CD4-positive, alpha-beta T cell treated with Interleukin-21 for 1 hour (primary cell): ENCODE data around the gene NXN.
"Not testable (repeated sequence)": the region's sequence is repeated elsewhere in the genome, so short reads cannot be mapped to it uniquely, and the experiment has no call there.

Experiments
- DNase-seq: peaks from one replicate; pipeline ENCODE4 v3.0.0-alpha.2; 2020

NXN gene

DNA sequence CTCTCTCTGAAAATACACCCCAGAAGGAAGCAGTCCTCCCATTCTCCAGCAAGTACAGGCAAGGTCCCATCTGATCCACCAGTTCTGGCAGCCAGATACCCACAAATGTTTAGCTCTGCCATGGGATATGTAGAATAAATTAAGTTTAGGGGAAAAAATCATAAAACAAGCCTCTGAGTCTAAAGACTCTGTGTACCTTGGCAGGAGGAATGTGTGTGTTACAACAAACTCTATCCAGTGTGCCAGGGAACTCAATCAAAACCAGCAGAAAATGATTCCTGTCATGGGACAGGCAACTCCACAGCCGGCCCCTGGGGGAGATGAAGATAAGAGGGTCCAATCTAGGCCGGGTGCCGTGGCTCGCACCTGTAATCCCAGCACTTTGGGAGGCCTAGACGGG, 124.0 kb downstream of the NXN start:
- no peak for DNase-seq

DNA sequence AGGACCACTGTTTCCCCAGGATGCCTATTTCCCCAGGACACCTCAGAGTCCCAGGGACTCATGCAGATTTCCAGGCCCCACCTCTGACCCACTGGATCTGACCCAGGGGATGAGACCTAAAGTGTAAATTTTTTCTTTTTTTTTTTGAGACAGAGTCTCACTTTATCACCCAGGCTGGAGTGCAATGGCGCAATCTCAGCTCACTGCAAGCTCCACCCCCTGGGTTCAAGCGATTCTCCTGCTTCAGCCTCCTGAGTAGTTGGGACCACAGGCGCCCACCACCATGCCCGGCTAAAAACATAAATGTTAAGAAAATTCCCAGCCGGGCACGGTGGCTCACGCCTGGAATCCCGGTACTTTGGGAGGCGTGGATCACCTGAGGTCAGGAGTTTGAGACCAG, 126.7 kb downstream of the NXN start:
- DNase-seq = not testable (repeated sequence)

DNA sequence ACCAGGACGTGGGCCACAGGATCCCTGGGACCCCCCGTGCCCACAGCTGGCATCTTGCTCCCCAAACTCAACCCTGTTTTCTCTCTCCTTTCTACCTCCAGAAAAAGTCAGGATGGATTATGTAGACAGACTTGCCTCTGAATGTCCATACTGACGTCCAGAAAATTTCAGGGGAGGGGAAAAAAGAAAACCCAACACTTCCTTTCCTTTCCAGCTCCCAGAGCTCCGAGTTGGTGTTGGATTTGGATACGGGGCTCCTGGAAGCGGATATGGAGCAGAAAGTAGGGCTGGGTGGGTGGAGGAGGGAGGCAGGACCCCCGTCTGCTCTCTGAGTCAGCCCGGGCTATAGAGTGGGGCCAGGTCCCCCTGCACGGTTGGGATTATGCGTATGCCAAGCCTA, 127.2 kb downstream of the NXN start:
- no peak for DNase-seq

DNA sequence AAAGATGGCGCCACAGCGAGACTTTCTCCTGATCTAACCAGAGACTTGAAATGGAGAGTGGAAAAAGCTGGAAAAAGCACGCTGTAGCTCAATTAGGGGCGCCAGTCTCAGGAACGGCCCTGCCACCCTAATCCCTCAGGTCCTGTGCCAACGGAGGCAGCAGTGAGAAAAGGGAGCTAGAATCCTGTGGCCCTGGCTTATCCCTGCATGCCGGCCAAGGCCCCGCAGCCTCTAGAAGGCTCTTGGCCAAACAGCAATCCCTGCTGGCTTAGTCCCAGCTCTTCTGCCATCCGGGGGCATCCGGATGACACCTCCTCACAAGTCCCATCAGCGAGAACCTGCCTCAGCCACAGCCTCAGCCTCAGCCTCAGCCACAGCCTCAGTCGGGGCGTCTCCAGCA, 127.7 kb downstream of the NXN start:
- no peak for DNase-seq

DNA sequence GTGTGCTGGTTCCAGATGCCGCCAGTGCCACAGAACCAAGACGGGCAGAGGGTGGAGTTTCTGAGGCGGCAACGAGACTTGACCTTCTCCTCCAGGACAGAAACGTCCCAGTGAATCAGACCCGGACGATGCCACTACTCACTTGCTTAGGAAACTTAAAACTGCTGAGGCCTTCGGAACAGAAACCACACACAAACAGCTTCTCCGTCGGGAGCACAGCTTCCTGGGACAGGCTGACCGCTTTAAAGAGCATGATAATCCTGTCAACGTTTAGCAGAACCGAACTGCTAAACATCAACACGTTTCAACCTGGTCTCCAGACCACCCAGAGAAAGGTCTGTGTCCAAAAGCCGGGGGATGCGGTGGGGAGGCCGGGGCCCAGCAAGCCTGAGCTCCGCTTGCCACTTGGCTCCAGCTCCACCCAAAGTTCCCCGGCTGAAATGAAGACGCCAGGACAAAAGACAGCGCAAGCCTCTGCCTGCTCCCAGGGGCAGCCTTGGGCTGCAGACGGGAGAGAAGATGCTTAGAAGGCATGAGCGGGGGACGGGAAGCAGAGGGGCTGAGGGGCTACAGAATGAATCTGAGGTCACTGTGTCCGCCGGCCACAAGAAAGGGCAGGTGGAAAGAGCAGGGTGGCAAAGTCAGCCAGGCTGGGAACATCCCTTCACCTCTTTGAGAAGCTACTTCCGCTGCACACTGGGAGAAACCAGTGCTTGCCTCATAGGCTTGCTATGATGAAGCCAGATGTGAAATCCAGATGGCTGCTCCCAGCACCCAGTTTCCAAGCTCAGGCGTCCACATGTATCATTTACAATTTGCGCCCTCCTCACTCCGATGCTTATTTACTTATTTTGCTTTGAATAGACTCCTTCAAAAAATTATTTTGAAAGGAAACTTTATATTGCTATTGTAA, 128.5 kb downstream of the NXN start:
- no peak for DNase-seq

DNA sequence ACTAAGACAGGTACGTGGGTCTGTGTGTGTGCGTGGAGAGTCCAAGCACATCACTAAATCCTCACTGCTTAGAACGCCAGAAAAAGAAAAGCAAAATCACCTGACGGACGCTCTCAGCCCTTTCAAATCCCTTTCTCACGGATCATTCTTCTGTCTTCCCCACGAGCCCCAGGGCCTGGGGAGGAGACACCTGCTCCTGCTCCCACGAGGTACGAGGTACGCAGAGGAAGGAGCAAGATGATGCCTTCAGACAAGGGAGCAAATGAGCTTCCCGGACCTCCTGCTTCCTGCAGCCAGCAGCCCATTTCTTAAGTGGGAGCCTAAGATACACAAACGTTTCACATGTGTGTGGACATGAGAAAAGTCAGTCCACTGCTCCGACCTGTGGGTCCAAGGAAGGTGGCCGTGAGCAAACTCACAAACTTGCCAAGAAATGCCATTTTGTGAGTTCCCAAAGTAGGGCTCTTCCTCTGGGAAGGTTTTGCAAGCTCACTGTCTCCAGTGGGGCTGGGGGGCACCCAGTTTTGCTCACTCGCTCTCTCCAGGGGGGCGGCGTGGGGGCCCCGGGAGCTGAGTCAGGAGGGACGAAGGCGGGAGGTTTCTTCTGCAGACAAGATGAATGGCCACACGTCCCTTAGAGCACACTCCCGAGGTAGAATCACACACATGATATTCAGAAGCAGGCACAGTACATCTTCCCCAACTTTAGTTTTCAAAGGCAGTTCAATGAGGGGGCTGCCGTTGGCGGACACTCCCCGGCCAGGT, 129.3 kb downstream of the NXN start:
- DNase-seq = no peak

DNA sequence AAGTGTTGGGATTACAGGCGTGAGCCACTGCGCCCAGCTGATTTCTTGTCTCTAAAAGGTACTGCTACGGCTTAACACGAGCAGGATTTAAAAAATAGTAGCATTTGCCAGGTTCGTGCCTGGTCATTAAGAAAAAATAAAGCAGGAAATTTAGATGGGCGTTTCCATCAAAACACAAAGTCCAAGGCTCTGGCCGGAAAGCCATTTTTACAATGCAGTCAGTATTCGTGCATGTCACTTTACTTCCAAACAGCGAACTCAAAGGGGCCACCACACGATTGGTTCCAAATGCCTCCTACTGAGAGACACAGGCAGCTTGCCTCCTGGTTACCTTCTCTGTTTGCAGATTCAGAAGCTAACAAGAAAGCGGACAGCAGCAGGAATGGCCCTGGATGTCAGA, 131.2 kb downstream of the NXN start:
- no peak for DNase-seq

DNA sequence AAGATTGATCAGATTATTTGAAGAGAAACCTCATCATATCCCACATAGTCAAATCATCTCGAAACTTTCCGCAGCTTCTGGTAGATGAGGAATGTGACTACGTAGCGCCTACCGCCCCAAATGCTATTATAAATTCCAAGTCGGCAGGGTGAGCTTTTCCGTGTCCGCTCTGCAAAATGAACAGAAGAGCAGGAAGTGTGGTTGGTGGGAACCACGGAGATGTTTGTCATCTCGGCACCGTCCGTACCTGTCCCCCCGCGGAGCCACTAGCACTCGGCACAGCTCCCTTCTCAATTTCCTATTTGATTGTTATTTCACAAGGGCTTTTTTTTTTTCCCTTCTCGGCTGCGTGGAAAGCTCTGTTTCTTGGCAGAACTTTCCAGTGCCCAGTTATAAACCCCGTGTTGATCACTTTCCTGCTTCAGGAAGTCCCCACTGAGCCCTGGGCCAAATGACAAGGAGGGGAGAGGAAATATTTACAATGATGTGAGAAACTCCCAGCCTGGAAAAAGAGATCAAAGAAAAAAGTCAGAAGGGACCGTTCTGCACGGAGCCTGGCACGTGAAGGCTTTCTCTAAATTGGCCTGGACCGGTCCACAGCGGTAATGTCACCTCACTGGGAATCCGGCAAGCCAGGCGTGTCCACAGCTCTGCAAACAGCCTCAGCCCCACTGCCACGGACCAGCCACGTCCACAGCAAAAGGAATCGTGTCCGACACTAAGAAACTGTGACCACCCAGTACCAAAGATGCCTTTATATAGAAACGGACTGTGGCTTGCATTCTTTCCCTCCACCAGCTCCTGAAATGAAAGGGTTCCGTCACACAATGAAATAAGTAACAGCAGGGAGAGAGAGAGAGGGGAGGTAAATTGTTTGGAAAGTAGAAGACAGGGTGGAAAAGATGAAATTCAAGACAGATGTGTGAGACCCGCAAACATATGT, 132.4 kb downstream of the NXN start:
- DNase-seq = no peak

DNA sequence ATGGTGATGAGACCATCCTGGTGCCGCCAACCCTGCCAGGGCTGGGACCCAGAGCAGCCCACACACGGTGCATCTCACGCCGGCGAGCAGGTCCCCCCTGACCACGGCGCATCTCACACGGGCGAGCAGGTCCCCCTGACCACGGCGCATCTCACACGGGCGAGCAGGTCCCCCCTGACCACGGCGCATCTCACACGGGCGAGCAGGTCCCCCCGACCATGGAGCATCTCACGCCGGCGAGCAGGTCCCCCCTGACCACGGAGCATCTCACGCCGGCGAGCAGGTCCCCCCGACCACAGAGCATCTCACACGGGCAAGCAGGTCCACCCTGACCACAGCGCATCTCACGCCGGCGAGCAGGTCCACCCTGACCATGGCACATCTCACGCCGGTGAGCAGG, 138.3 kb downstream of the NXN start:
- DNase-seq = no peak

DNA sequence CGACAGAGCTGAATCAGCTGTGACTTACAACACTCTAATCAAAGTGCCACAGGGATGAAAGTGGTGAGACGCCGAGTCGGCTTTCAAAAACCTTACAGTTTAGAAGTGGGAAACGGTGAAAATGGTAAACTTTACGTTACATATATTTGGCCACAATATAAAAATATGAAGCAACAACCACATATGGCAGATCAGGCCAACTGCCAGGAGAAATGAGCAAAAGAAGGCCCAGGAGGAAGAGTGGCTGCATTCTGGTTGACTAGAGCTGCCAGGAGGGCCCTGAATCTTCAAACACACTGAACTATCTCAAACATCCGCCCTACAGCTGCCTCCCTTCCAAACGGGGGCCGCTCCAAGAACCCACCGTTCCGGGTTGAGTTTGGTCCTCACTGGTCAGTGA, 141.1 kb downstream of the NXN start:
- no peak for DNase-seq

DNA sequence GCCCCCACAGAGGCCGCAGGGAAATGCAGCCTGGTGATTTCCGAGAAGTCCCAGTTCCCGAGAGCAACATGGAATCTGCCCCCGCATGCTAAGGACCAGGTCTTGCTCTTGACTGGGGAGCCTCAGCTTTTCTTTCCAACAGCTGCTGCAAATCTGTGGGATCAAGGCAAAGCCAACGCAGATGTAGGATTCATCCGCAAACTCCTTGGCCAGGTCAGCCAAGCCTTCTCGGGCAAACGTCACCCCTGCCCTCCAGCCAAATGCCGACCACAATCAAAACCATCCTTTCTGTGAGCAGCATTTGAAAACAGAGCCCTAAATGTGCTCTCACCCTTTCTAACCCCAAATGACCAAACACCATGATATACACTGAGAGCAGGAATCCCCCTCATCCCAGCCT, 143.4 kb downstream of the NXN start:
- DNase-seq = no peak

DNA sequence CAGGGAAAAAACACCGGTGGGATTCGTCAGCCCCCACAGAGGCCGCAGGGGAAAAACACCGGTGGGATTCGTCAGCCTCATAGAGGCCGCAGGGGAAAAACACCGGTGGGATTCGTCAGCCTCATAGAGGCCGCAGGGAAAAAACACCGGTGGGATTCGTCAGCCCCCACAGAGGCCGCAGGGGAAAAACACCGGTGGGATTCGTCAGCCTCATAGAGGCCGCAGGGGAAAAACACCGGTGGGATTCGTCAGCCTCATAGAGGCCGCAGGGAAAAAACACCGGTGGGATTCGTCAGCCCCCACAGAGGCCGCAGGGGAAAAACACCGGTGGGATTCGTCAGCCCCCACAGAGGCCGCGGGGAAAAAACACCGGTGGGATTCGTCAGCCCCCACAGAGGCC, 143.9 kb downstream of the NXN start:
- not testable (repeated sequence) for DNase-seq

DNA sequence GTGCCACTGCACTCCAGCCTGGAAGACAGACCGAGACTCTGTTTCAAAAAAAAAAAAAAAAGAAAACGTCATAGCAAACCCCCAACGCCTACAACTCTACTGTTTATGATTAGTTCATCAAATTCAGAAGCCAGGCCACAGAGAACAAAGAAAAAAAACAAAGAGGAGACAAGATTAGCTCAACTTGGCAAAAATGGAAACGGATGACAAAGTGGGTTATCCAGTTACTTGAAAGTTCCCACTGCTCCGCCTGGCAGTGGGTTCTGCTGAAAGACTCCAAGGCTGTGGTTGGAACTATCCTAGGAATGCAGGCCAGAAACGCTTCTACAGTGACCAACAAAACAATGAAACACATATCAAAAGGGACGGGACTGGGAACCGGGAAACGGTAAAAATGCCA, 144.3 kb downstream of the NXN start:
- no peak for DNase-seq

DNA sequence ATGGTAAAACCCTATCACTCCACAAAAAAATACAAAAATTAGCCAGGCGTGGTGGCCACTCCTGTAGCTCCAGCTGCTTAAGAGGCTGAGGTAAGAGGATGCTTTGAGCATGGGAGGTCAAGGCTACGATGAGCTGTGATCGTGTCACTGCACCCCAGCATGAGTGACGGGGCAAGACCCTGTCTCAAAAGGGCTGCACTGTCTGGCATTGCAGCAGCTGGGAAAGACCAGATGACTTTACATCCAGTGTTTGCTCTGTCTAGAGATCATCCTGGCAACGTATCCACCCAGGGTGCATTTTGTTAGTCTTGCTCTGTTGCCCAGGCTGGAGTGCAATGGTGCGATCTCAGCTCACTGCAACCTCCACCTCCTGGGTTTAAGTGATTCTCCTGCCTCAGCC, 145.4 kb downstream of the NXN start:
- DNase-seq = no peak

DNA sequence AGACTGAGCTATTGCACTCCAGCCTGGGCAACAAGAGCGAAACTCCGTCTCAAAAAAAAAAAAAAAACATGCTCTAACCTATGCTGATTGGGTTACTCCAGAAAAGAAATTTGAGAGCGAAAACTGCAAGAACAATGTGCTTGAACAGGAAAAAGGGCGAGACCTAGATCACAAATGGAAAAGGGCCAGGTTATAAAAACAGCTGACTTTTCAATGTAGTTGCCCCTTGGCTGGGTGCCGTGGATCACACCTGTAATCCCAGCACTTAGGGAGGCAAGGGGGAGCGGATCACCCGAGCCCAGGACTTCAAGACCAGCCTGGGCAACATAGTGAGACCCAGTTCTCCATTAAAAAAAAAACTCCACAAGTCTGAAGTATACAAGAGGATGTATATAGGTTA, 148.6 kb downstream of the NXN start:
- no peak for DNase-seq

DNA sequence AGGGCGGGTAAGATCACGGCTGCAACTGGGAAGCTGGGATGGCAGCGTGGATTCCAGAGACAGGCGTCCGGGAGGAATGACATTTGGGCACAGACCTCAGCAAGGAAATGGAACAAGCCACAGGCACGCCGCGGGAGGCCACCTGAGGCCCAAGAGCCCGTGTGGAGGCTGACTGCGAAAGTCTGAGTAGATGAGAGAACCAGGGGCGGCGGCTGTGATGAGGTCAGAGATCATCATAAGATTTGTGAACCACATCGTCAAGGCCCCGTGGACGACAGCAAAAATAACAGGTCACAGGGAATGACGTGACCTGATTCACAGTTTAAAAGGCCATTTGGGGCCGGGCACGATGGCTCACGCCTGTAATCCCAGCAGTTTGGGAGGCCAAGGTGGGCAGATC, 149.2 kb downstream of the NXN start:
- no peak for DNase-seq

DNA sequence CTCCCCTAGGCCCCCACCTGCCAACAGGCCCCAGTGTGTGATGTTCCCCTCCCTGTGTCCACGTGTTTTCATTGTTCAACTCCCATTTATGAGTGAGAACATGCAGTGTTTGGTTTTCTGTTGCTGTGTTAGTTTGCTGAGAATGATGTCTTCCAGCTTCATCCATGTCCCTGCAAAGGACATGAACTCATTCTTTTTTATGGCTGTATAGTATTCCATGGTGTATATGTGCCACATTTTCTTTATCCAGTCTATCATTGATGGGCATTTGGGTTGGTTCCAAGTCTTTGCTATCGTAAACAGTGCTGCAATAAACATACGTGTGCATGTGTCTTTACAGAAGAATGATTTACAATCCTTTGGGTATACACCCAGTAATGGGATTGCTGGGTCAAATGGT, 150.0 kb downstream of the NXN start:
- DNase-seq = not testable (repeated sequence)

DNA sequence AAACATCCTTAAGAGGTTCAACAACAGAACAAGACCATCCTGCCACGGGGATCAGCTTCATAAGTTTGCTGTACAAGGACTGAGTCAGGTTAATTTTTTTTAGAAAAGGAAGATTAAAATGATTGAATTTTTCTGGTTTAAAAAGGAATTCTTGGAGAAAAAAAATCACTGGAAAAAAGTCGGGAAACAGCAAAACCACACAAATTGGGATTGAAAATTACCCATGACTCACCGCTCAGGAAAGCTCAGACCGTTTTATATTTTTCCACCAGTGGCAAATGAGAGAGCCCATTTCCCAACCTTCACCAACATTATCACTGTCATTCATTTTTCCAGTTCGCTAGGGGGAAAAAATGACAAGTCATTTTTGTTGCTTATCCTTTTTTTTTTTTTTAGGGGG, 150.8 kb downstream of the NXN start:
- DNase-seq = no peak

DNA sequence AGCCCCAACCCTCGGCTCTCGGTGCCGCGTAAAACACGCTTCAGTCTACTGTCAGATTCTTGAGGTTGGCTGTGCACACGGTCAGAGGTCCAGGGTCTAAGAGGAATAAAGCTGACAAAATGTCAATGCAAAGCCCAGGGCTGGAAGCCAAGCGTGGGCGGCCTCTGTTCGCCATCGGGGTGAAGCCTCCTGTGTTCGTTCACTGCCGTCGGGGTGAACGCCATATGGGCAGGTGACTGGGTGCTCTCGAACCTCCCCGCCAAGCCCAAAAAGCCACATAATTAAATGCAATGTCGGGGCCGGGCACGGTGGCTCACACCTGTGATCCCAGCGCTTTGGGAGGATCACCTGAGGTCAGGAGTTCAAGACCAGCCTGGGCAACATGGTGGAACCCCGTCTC, 152.8 kb downstream of the NXN start:
- no peak for DNase-seq

DNA sequence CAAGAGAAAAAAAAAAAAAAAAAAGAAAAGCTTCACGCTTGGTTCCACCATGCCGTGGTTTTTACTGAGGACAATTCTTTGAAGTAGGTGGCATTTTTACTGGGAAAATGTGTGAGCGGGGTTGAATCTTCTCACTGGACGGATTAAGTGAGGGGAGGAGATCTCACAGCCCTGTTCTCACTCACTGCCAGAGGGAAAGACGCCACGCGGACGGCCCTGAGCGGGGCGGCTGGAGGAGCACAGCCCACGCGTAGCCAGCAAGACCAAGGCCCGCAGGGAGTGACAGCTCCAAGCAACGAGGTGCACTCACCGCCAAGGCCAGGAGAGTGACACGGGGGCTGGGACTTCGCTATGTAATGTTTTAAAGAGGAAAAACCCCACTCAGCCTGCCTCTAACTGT, 154.4 kb downstream of the NXN start:
- no peak for DNase-seq

DNA sequence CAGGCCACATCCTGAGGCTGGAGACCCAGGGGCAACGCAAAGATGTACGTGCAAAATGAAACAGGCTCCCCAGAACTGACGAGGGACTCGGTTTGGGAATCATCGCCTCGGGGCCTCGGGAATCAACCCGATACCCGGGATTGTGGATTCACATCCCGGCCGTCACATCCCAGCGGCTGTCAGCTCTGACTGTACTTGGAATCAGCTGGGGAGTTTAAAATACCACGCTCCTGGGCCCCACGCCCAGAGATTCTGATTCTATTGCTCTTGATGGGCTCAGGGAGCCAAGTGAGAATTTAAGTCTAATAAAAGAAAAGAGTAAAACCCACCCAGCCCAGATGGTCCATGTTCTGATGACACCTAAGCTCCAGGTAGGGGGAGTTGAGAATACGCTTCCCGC, 155.2 kb downstream of the NXN start:
- no peak for DNase-seq

DNA sequence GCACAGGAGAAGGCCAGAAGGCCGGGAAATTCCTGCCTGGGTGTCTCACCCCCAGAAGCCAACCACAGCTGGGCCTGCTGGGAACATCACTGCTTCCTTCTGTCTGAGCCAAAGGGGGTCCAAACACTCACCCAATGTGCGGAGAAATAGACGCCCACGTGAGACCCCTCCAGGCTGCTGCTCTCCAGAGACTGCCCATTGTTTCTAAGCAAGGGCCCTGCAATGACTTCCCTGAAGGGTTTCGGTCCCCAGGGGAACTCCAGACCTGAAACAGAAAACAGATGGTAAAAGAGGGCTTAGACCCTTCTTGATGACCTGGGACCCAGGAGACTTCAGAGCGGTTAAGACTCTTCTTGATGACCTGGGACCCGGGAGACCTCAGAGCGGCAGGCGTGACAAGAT, 156.1 kb downstream of the NXN start:
- DNase-seq = no peak

DNA sequence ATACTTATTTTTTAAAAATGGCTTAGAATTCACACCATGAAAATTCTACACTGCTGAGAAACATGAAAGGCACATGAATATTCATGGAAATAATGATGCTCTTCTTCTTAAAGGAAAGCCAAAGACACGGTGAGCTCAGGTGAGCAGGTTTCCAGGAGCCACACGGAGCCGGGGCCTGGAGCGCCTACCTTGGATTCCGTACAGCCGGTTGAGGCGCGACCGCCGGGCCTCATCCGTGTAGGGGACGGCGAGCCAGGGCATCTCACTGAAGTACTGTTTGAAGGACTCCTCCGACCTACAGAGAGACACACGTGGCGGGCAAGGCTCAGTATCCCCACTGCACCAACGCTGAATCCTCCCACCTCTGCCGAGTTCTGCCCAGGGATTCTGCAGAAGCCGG, 160.3 kb downstream of the NXN start:
- no peak for DNase-seq
